Measurements from ENCODE around the gene ERLIN1. TPM values are rescaled to one million over a fixed set of nuclear protein-coding genes. Genes with fewer than 3 reads are reported as not detected.
"Not testable (repeated sequence)": the region's sequence is repeated elsewhere in the genome, so short reads cannot be mapped to it uniquely, and the experiment has no call there.

ERLIN1 gene
- polyA plus RNA-seq, 1 donor from 2014 or later = 8.7 TPM

GRCh38 chr10:100131571-100131970 lies 54.3 kb downstream of the ERLIN1 start:
- H3K27me3 Mint-ChIP-seq = peaks cover 14% of the 10 kb centered on the region
- H3K9me3 Mint-ChIP-seq = peaks cover 6 to 12% (median 10%) of the 10 kb centered on the region in 3 donors
- H3K27ac Mint-ChIP-seq = no peak overlapping the region
- H3K4me1 Mint-ChIP-seq = no peaks in the 10 kb centered on the region
- H3K36me3 Mint-ChIP-seq = peaks cover 7% of the 10 kb centered on the region
- no peak overlapping the region for H3K4me3 Mint-ChIP-seq

- Mint-ChIP-seq H3K4me3 (no peak overlapping the region), H3K4me1 (no peaks in the 10 kb centered on the region), H3K27ac (no peak overlapping the region), H3K36me3 (peaks cover 5% of the 10 kb centered on the region), H3K27me3 (peaks cover 12% of the 10 kb centered on the region), H3K9me3 (peaks cover 6 to 12% (median 10%) of the 10 kb centered on the region in 3 donors)
These were observed 55.0 kb downstream of the ERLIN1 start for GRCh38 chr10:100130831-100131230.

DNA sequence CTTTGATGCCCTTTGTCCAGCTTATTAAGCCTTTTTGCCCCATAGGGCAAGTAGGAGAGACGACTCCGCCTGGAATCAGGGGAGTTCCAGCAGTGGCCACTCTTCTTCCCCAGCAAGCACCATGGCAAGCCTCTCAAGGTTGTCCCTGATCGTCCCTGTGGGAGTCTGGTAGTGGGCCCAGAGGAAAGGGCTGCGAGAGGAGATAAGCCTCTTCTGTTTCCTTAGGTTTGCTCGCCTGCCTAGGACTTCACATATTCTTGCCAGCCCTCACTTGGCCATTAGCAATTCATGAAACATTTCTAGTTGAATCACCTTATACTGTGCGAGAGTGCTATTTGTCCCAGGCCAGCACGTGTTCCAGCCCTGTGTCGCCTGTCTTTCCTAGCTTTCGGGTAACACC lies 56.4 kb downstream of the ERLIN1 start:
- H3K27ac Mint-ChIP-seq = no peak overlapping the region
- H3K4me3 Mint-ChIP-seq = no peak overlapping the region
- no peaks in the 10 kb centered on the region for H3K4me1 Mint-ChIP-seq
- peaks cover 5% of the 10 kb centered on the region for H3K27me3 Mint-ChIP-seq
- peaks cover 5% of the 10 kb centered on the region for H3K36me3 Mint-ChIP-seq
- peaks cover 0 to 7% (median 3%) of the 10 kb centered on the region in 3 donors for H3K9me3 Mint-ChIP-seq

DNA sequence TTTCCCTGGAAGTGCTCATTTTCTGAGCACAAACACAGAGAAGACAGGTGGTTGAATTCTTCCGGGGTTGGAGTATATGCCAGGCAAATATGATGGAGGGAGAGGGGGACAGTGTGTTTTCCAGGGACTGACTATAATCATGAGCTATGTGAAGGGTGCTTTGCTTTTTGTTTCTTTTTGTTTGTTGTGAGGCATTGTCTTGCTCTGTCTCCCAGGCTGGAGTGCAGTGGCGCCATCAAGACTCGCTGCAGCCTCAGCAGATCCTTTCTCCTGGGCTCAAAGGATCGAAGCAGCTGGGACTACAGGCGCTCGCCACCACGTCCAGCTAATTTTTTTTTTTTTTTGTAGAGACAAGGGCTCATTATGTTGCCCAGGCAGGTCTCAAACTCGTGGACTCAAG lies 56.9 kb downstream of the ERLIN1 start:
- Mint-ChIP-seq H3K27ac (no peak overlapping the region), H3K9me3 (peaks cover 0 to 6% (median 3%) of the 10 kb centered on the region in 3 donors), H3K4me3 (no peak overlapping the region), H3K36me3 (peaks cover 5% of the 10 kb centered on the region), H3K27me3 (peaks cover 5% of the 10 kb centered on the region), H3K4me1 (no peaks in the 10 kb centered on the region)

- not testable (repeated sequence) for H3K36me3 Mint-ChIP-seq, H3K27ac Mint-ChIP-seq, H3K4me1 Mint-ChIP-seq, H3K9me3 Mint-ChIP-seq, H3K4me3 Mint-ChIP-seq
- H3K27me3 Mint-ChIP-seq = peaks cover 15% of the 10 kb centered on the region
These were observed 60.5 kb downstream of the ERLIN1 start for GRCh38 chr10:100125335-100125734.

DNA sequence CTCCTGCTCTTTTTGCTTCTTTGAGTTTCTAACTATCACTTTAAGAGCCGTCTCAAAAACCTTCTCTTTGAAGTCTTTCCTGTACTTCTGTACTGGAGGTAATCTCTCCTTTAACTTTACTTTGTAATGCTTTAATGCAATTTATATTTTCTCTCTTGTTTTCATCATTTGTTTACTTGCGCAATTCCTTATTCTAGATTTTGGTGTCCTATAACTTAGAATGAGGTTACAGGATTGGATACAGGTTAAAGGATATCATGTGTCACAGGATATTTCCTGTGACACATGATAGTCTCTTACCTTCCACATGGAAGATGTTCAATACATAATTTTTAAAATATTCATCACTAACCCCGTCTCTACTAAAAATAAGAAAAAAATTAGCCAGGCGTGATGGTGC lies 61.7 kb downstream of the ERLIN1 start:
- H3K4me3 Mint-ChIP-seq = no peak overlapping the region
- H3K9me3 Mint-ChIP-seq = peaks cover 0 to 1% (median 0%) of the 10 kb centered on the region in 3 donors
- H3K27me3 Mint-ChIP-seq = peaks cover 18% of the 10 kb centered on the region

DNA sequence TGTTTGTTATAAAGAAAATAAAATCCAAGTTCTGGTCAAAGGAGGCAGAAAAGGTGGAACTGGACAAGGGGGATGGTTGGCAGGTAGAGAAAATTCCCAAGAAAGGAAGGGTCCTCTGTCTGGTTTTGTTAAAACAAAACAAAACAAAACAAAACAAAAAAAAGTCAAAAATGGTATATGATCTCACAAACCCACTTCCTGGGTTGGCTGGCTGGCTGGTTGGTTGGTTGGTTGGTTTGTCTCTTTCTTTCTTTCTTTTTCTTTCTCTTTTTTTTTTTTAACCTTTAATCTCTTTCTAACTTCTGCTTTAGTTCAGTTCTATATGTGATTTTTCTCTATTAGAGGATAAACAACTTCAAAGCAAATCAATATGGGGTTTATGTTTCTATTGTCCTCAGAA lies 63.0 kb downstream of the ERLIN1 start:
- Mint-ChIP-seq H3K27me3 (peaks cover 15% of the 10 kb centered on the region), H3K27ac (no peak overlapping the region), H3K36me3 (peaks cover 3% of the 10 kb centered on the region), H3K9me3 (peaks cover 0 to 1% (median 0%) of the 10 kb centered on the region in 3 donors), H3K4me3 (no peak overlapping the region), H3K4me1 (peaks cover 0 to 6% (median 0%) of the 10 kb centered on the region in 3 donors)

More for the DNA sequence above, 61.7 kb downstream of the ERLIN1 start:
- Mint-ChIP-seq H3K4me1 (peaks cover 0 to 6% (median 0%) of the 10 kb centered on the region in 3 donors), H3K27ac (no peak overlapping the region), H3K36me3 (no peaks in the 10 kb centered on the region)

- Mint-ChIP-seq H3K4me3 (no peak overlapping the region), H3K9me3 (peaks cover 0 to 1% (median 0%) of the 10 kb centered on the region in 3 donors), H3K36me3 (peaks cover 3% of the 10 kb centered on the region), H3K4me1 (peaks cover 0 to 6% (median 0%) of the 10 kb centered on the region in 3 donors), H3K27me3 (peaks cover 23% of the 10 kb centered on the region), H3K27ac (no peak overlapping the region)
These were observed 65.3 kb downstream of the ERLIN1 start for GRCh38 chr10:100120550-100120949.

DNA sequence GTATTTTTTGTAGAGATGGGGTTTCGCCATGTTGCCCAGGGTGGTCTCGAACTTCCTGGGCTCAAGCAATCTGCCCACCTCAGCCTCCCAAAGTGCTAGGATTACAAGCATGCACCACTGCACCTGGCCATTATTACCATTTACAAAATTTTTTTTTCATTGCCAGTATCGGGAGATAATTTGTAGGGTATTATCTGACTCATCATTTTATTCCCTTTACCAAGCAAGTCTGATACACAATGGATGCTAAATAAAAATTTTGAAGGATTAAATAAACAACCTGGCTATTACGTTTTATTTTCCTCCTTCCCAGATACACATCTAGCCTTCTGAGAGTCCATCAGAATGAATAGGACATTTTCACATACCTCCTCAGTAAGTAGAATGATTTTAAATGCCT lies 66.1 kb downstream of the ERLIN1 start:
- no peak overlapping the region for H3K27ac Mint-ChIP-seq
- H3K4me1 Mint-ChIP-seq = peaks cover 0 to 6% (median 1%) of the 10 kb centered on the region in 3 donors
- peaks cover 3% of the 10 kb centered on the region for H3K36me3 Mint-ChIP-seq
- peaks cover 0 to 1% (median 0%) of the 10 kb centered on the region in 3 donors for H3K9me3 Mint-ChIP-seq
- H3K27me3 Mint-ChIP-seq = peaks cover 23% of the 10 kb centered on the region
- H3K4me3 Mint-ChIP-seq = no peak overlapping the region

DNA sequence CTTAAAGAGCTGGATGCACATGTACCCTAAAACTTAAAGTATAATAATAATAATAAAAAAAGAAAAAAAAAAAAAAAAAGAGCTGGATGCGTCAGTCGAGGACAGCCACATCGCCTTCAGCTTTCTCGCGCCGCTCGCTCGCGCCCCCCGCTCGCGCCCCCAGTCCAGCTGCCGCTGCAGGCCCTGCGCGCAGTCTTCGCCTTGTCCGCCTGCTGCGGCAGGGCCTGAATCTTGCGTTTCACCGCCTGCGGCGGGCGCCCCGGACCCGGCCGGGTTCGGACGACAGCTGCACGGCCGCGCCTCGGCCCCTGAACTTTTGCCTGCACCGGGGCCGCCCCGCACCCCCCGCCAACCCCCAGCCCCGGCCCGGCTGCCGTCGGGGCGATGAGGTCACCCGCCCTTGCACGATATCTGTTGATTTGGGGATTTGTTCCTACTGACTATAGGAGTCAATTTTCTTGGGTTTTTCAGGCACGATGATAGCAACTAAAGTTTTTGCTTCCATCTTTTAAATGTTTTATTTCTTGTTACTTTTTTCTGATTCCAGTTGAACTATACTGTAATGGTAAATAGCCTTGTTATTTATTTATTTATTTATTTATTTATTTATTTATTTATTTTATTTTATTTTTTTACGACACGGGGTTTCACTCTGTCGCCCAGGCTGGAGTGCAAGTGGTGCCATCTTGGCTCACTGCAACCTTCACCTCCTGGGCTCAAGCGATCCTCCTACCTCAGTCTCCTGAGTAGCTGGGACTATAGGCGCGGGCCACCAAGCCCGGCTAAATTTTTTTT lies 70.7 kb downstream of the ERLIN1 start:
- Mint-ChIP-seq H3K9me3 (no peaks in the 10 kb centered on the region), H3K27ac (no peak overlapping the region), H3K27me3 (peaks cover 18% of the 10 kb centered on the region), H3K36me3 (peaks cover 4% of the 10 kb centered on the region), H3K4me1 (peaks cover 0 to 1% (median 0%) of the 10 kb centered on the region in 3 donors), H3K4me3 (no peak overlapping the region)

GRCh38 chr10:100114460-100114859 lies 71.4 kb downstream of the ERLIN1 start:
- no peak overlapping the region for H3K4me3 Mint-ChIP-seq
- no peaks in the 10 kb centered on the region for H3K9me3 Mint-ChIP-seq
- peaks cover 0 to 1% (median 0%) of the 10 kb centered on the region in 3 donors for H3K4me1 Mint-ChIP-seq
- no peak overlapping the region for H3K27ac Mint-ChIP-seq
- H3K36me3 Mint-ChIP-seq = peaks cover 4% of the 10 kb centered on the region
- H3K27me3 Mint-ChIP-seq = peaks cover 16% of the 10 kb centered on the region

- Mint-ChIP-seq H3K9me3 (peaks cover 0 to 3% (median under 1%) of the 10 kb centered on the region in 3 donors), H3K4me1 (no peaks in the 10 kb centered on the region), H3K36me3 (peaks cover 2% of the 10 kb centered on the region), H3K4me3 (no peak overlapping the region), H3K27me3 (peaks cover 9% of the 10 kb centered on the region), H3K27ac (no peak overlapping the region)
These were observed 76.2 kb downstream of the ERLIN1 start for GRCh38 chr10:100109670-100110069.

DNA sequence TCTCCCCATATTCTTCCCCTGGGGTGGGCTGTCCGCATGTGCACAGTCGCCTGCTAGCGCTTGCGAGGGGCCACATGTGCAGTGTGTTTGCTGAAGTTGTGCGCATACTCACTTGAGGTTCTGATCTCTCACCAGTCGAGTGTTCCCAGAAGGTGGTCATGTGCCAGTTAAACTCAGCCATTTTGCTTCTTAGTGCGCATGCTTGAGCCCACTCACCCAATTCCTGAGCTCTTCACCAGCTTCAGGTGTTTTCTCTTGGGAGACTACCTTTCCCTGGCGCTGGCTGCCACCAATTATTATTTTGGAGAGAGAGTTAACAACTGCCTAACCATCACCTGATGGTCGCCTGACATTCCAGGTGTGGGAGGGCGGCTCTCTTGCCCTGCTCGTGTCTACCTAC lies 79.0 kb downstream of the ERLIN1 start:
- Mint-ChIP-seq H3K27ac (no peak overlapping the region), H3K9me3 (peaks cover 3 to 11% (median 10%) of the 10 kb centered on the region in 3 donors), H3K4me1 (no peaks in the 10 kb centered on the region), H3K36me3 (peaks cover under 1% of the 10 kb centered on the region), H3K4me3 (no peak overlapping the region), H3K27me3 (peaks cover 11% of the 10 kb centered on the region)

GRCh38 chr10:100104300-100104699 lies 81.5 kb downstream of the ERLIN1 start:
- no peaks in the 10 kb centered on the region for H3K36me3 Mint-ChIP-seq
- H3K9me3 Mint-ChIP-seq = peaks cover 3 to 13% (median 10%) of the 10 kb centered on the region in 3 donors
- no peak overlapping the region for H3K4me3 Mint-ChIP-seq
- H3K4me1 Mint-ChIP-seq = no peaks in the 10 kb centered on the region
- no peak overlapping the region for H3K27ac Mint-ChIP-seq
- peaks cover 17% of the 10 kb centered on the region for H3K27me3 Mint-ChIP-seq

DNA sequence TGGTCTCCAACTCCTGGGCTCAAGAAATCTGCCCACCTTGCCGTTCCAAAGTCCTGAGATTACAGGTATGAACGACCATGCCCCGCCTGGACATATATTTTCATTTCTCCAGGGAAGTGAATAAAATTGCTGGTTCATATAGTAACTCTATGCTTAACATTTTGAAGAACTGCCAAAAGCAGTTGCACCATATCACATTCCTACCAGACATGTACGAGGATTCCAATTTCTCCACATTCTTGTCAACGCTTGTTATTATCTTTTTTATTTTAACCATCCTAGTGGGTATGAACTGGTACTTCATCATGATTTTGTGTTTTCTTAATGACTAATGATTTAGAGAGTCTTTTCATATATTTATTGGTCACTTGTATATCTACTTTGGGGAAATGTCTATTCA lies 82.2 kb downstream of the ERLIN1 start:
- no peaks in the 10 kb centered on the region for H3K36me3 Mint-ChIP-seq

More for the DNA sequence above, 82.2 kb downstream of the ERLIN1 start:
- H3K27me3 Mint-ChIP-seq = peaks cover 17% of the 10 kb centered on the region
- no peaks in the 10 kb centered on the region for H3K4me1 Mint-ChIP-seq
- H3K9me3 Mint-ChIP-seq = peaks cover 3 to 13% (median 10%) of the 10 kb centered on the region in 3 donors
- no peak overlapping the region for H3K4me3 Mint-ChIP-seq
- no peak overlapping the region for H3K27ac Mint-ChIP-seq

Measured in IgD-negative memory B cell (primary cell).